H7 (cell line): Measurements from ENCODE around the gene CSF1R. TPM values are rescaled to one million over a fixed set of nuclear protein-coding genes. Genes with fewer than 3 reads are reported as not detected.
A peak's percentile ranks its signal among the peaks of the same experiment; 100 is the strongest.

Experiments
- DNase-seq: peaks from one replicate; pipeline ENCODE4 v3.0.0; 2012
- H3K27me3 ChIP-seq: 2 replicates; pipeline ENCODE4 v1.6.0; 2011; ENCODE audit warnings: mild to moderate bottlenecking, low read length; ENCODE audit not compliant: control insufficient read depth, insufficient read depth
- H3K36me3 ChIP-seq: replicated peaks from 2 replicates; pipeline ENCODE4 v1.5.1; 2011; ENCODE audit warnings: low read length; ENCODE audit not compliant: control insufficient read depth, insufficient read depth
- H3K4me3 ChIP-seq: 2 replicates; pipeline ENCODE4 v1.5.1; 2011; ENCODE audit warnings: low read depth, mild to moderate bottlenecking, control low read depth, low read length, moderate library complexity; ENCODE audit not compliant: insufficient read depth
- total RNA-seq: library from RNA; depleted of rRNA; stranded (reverse); fragments of >200 nt; shearing (Covaris generic); gene quantifications from 2 replicates; pipeline ENCODE4 v1.2.3, GENCODE V29; 2014

The CSF1R gene
- total RNA-seq, 1 experiment from 2014 or later, result not detected

DNA sequence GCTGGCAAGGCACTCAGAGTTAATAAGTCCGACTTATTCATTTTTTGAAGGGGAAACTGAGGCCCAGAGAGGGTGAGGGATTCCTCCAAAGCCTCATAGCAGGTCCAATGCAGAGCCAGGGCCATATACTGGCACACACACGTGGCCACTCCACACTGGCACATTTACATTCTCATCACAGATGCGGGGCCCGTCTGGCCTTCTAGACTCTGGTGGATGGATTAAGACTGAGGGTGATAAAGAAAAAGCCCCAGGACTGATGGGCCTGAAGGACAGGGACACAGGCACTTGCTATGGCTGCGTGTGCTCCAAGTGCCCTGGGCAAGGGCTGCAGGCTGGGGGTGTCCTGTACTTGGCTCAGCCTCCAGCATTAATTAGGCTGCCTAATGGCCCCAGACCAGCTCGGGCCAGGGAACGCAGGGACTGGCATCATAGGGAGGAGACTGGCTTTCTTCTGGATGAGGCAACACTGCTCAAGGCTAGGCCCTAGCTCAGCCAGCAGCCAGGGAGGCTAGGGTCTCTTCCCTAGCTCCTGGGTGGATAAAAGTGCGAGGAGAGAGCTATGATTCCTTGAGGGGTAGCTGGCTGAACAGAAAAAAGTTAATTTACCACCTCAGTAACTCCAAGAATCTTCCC, 28.5 kb upstream of the CSF1R start:
- no peak overlapping the region for H3K4me3 ChIP-seq
- peak; percentile 21 for DNase-seq
- H3K36me3 ChIP-seq, result no peaks in the 10 kb centered on the region; the same call in 1 of the 2 replicates
- no peaks in the 10 kb centered on the region for H3K27me3 ChIP-seq

DNA sequence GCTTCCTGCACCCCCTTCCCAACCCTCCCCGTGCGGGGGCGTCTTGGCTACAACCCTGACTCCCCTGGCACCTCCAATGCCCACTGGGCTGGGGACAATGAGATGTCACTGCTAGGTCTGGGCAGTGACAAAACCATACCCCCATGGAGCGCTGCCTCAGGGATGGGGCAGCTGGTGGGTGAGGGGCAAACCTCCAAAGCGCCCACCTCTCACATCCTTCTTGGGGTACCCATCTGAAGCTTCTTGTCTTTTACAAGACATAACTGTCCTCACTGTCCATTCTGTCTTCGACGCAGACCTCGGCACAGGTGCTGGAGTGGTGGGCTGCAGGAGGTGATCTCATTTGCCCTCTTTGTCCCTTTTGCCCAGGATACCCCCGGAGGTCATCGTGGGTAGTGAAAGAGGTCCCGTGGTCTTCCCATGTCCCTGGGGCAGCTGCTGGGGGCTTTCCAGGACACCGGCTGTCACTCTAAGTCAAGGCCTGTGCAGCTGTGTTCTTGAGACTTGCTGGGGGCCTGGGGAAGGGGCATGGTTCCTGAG, 27.8 kb upstream of the CSF1R start:
- Histone ChIP-seq H3K27me3 (no peaks in the 10 kb centered on the region), H3K36me3 (no peaks in the 10 kb centered on the region; the same call in 1 of the 2 replicates), H3K4me3 (no peak overlapping the region)
- DNase-seq, result peak; percentile 78

DNA sequence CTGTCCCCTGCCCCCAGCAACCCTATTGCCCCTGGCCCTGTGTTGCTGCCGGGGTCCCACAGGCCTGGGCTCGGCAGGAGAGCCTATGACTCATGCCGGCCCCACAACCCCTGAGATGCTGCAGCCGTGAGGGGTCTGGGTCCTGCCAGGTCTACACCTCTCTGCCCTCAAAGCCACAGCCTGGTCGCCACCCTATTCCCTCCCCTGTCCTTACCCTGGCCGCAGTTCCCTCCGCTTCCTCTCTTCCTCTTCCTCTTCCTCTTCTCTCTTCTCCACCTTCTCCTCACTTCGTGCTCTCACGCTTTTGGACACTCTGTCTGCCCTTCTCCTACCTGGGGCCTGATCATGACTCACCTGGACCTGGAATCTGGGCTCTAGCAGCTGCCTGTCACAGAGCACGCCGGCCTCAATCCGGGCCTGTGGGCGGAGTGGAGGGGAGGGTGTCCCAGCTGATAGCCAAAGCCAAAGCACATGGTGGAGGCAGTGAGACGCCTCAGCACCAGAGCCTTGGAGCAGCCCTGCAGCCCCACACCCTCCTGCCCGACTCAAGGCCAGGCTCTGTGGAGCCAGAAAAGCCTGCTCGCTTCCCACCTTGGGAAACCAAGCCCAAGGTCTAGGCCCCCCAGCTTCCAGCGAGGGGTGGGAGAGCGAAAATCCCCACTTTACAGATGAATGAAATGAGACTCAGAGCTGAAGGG, 26.8 kb upstream of the CSF1R start:
- H3K27me3 ChIP-seq, result no peaks in the 10 kb centered on the region
- no peaks in the 10 kb centered on the region; the same call in 1 of the 2 replicates for H3K36me3 ChIP-seq
- DNase-seq, result peak; percentile 77
- H3K4me3 ChIP-seq, result no peak overlapping the region

DNA sequence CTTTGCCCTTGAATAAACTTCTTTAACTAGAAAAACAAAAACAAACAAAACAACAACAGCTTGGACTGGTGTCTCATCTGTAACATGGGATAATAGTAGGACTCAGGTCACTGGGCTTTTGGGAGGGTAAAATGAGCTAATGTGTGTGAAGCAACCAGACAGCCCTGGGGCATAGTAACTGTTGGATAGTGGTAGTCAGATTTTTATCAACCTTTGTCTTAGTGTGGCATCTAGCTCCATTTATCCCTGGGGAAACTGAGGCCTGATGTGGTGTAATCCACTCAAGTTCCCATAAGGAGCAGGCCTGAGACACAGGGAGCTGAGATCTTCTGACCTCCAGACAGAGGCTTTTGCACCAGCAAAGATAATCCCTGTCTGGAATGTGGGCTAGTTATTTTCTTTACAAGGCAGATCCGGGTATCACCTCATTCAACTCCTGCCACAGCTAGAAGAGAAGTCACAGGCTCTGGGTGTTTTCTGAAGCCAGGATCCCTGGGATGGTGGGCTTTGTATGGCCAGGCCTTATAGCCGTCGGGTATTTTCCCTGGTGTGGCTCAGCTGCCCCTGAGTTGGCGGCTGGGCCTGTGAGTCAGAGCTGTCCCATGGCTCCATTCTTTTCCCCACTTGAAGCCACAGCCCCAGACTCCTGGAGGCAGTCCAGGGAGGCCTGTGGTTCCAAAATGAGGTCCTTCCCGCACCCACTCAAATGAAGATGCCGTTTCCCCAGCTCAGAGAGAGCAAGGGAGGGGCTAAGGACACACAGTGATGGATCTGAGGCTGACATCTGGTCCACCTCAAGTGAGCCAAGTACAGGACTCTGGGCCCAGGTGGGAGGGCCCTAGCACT, 26.1 kb upstream of the CSF1R start:
- Histone ChIP-seq H3K4me3 (no peak overlapping the region), H3K27me3 (no peaks in the 10 kb centered on the region), H3K36me3 (no peaks in the 10 kb centered on the region)
- peak; percentile 58 for DNase-seq

DNA sequence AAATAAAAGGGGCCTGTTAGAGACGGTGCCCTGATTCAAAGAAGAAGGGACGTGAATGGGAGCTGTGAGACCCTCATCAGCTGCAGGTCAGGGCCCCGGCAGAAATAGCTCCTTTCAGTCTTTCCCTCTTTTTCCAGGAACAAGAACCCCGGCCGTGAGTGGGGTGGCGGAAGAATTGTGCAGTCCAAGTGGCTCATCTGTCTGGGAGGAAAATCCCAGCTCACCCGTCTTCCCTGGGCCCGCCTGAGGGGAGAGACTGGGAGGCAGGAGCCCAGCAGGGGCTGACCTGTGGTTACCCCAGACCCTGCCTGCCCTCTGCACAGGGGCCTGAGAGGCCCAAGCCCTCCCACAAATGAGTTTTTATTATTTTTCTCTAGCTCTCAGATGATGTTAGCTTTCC, 24.8 kb upstream of the CSF1R start:
- H3K27me3 ChIP-seq, result no peaks in the 10 kb centered on the region
- no peak overlapping the region for H3K4me3 ChIP-seq
- peak; percentile 51 for DNase-seq

DNA sequence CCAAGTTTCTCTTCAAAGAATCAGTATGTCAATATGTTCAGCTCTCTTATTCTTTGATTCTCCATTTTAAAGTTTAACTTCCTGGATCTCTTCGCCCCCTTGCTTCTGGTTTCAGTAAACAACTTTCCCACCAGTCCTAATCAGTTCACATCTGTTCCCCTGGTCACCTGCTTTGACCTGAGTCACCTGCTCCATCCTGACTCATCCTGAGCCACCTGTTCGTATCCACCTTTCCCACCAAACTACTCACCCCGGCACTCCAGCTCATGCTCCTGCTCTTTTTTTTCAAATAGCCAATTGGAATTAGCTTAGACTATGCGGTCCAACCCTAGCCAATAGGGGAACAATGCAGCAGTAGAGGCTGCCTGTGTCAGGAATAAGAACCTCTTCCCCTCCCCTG, 23.6 kb upstream of the CSF1R start:
- Histone ChIP-seq H3K27me3 (no peaks in the 10 kb centered on the region), H3K36me3 (no peaks in the 10 kb centered on the region), H3K4me3 (no peak overlapping the region)
- DNase-seq, result peak; percentile 39

More for the DNA sequence above, 24.8 kb upstream of the CSF1R start:
- no peaks in the 10 kb centered on the region for H3K36me3 ChIP-seq

DNA sequence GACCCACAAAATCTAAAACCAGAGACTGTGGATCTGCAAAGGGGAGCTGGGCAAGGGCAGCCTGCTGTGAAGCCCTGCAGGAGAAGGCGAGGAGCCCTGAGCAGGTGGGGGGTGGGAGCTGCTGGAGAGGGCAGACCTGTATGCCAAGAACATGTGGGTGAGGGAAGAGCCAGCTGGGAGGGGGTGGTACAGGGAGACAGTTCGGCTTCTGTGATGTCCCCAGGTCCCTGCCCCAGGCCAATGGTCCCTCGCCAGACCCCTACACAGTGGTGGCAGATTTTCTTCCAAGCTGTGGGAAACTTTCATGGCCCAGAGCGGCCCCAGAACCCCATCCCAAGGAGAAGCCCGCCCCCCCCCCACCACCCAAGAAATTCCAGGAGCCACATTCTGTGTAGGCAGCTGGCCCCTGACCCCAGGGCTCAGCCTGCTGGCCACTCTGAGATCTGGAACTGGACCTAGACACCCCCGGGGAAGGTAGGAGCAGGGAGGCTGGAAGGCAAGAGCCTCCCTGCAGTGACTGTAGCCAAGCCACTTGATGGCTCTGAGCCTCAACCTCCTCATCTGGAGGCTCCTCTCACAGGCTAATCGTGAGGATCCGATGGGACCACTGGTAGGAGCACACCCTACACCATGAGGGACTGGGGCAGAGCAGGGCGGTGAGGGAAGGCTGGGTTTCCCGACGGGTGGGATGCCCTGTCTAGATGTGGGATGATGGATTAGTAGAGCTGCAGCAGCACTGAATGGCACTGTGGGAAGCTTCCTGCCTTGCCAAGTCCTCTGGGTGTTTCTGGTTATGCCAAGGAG, 22.6 kb upstream of the CSF1R start:
- Histone ChIP-seq H3K36me3 (no peaks in the 10 kb centered on the region), H3K4me3 (no peak overlapping the region), H3K27me3 (no peaks in the 10 kb centered on the region)
- peak; percentile 48 for DNase-seq

DNA sequence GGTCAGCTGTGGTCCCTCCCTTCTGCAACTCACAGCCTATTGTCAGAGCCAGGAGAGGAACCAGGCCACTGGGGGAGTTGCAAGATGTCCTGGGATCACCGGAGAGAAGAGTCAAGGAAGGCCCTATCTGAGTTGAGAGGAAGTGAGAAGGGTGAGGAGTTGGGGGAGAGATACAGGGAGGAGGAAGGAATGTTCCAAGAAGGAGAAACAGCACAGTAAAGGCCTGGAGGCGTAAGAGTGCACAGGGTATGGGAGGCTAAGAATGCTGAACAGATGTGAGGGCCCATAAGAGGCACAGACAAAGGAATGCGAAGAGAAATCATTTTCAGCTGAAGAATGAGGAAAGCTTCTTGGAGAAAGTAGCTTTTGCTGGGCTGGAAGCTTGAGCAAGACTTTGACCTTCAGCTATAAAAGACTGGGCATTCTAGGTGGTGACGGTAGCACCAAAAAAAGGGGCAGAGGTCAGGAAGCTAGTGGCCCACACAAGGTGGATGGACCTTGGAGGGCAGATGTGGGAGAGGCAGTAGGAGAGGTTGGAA, 21.6 kb upstream of the CSF1R start:
- no peaks in the 10 kb centered on the region for H3K27me3 ChIP-seq
- DNase-seq, result peak; percentile 20
- no peaks in the 10 kb centered on the region for H3K36me3 ChIP-seq

DNA sequence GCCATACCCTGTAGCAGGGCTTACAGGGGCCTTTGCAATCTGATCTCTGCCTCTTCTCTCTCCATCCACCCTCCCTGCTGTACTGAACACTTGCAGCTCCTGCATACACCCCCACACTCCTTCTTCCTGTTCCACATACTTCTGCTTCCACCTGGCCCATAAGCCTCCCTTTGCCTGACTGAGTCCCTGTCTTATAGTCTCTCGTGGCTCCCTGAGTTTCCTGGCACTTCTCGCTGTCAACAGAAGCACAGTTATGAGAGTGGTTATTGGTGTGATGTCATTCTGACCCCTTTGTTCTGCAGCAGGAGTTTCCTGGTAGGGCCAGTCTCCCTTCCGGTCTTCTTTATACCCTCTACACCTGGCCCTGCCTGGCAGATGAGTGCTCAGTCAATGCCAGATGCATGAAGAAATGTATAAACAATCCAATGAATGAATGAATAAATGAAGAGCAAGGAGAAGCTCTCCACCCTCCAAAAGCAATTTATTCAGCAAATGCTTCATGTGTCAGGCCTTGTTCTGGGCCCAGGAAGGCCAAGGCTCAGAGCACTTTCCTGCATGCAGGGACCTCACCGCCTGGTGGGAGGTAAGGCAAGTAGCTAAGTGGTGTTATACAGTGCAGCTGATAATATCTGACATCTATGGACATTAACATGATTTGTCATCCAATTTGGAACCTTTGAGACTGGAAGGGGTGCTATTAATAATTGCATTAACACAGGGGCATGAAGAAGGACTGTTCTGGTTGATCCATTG, 20.5 kb upstream of the CSF1R start:
- no peak overlapping the region for H3K4me3 ChIP-seq
- DNase-seq, result peak; percentile 10
- no peaks in the 10 kb centered on the region for H3K27me3 ChIP-seq
- no peaks in the 10 kb centered on the region for H3K36me3 ChIP-seq

More for the DNA sequence above, 21.6 kb upstream of the CSF1R start:
- no peak overlapping the region for H3K4me3 ChIP-seq

DNA sequence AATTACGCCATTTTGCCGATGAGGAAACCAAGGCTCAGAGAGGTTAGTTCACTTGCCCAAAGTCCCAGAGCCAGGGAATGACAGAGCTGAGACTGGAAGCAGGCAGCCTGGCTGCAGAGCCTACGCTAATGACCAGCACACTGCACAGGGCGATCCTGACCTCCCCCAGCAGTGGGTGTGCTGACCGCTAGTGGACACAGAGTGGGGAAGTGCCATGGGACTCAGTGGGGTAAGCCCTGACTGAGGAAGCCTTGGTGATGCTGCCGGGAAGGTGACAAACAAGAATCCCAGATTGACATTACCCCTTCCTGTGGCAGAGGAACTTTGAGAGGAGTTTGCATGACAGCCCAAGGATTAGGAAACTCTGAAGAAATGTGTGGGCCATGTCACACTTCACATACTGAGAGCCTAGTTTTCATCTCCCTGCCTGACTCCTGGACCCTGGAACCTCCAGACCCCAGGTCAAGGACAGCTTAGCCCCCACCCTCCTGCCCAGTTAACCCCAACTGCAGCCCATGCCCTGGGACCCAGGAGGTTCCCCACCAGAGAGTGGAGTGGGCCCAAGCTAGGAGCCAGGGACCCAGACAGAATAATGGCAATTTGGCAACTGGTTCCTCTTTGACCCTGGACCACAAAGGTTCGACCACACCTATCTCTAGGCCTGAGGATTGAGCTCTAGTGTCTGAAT, 19.7 kb upstream of the CSF1R start:
- peak; percentile 7 for DNase-seq
- H3K27me3 ChIP-seq, result no peaks in the 10 kb centered on the region
- H3K36me3 ChIP-seq, result no peaks in the 10 kb centered on the region
- no peak overlapping the region for H3K4me3 ChIP-seq

DNA sequence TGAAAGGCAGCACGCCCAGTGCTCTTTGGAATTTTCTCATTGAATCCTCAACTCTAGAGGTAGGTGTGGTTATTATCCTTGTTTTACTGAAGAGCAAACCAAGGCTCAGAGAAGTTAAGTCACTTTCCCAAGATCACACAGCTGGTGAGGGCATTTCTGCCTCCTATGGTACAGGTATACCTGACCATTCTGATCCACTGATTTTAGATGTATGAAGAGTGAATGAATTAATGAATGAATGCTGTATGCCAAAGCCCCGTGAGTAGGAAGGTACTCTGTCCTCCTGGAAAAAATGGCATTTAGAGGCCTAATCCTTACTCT, 18.2 kb upstream of the CSF1R start:
- no peaks in the 10 kb centered on the region for H3K27me3 ChIP-seq
- H3K36me3 ChIP-seq, result no peaks in the 10 kb centered on the region
- DNase-seq, result no peak
- H3K4me3 ChIP-seq, result no peak overlapping the region

DNA sequence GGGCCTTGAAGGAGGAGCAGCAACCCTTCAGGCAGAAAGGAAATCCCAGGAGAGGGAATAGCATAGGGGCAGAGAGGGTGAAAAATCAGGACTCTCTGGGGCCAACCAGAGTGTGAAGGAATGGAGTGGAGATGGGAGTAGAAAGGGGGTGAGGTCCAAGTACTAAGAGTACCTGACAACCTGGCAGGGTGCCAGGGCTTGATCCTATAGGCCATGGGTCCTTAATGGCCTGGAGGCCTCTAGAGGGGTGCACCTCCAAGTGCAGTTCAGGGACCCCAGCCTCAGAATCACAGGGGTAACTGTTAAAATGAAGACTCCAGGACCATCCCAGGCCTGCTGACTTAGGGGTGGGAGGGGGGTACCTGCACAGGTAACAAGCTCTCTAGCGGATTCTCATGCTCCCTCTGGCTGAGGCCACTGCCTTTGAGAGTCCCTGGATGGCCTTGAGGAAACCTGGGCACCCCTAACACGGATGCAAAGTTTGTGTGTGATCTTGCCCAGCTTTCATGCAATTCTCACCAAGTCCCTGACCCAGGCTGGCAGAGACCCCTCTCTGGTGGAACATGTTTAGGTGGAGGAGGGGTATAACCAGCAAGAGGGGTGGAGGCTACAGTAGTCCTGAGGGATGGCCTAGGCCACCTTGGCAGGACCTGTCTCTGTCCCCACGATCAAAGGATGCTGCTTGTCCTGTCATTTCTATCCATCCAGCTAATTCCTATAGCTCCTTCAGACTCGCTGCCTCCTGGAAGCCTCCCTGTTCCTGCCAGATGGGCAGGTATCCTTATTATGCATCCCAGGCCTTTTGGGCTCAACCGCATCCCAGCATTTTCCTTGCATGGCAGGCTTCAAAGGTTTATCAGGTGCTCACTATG, 17.6 kb upstream of the CSF1R start:
- Histone ChIP-seq H3K27me3 (no peaks in the 10 kb centered on the region), H3K4me3 (no peak overlapping the region), H3K36me3 (no peaks in the 10 kb centered on the region)
- peak; percentile 7 for DNase-seq
